ENCODE measurements around the gene CDH4. TPM values are rescaled to one million over a fixed set of nuclear protein-coding genes. Genes with fewer than 3 reads are reported as not detected.

CDH4 gene
- total and polyA plus RNA-seq, 9 donors, result 0.12 to 4.4 (median 0.36) TPM

DNA sequence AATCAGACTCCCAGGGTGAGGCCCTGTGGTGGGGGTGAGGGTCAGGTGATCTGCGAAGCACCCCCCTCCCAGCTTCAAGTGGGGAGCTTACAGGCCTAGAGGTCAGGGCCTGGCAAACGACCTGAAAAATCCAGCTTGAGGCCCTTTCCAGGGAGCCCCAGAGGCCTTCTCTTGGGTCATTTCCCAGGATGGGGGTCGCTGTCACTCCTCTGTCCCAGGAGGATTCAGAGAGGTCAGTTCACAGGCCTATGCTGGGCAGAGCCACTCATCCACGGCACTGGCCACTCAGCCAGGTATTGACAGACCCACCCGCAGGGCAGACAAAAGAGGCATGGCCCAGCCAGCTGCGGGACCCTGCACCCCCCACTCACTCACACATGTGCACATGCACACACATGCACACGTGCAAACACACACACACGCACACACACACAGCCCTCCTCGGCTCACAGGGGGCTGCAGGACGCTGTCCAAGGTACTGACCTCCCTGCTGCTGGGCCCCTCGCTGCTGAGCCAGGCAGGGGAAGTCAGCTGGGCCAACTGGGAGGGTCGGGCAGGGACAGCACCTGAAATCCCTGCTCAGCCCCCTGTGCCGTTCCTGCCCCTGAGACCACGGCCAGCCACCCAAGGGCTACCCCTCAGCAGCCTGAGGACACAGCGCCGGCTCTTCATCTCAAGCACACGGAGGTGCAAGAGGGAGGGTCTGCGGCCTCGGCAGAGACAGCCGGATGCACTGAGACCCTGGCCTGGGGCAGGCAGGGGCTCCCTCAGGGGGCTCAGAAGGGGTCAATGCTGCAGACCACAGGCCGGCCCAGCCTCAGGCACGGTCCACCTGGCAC lies 699.9 kb downstream of the CDH4 start:
- WGBS, 3 donors, result 21 to 32% (median 28%) methylated on average over 20 to 22 of the region's 22 CpGs
- H3K27me3 ChIP-seq, result no peaks in the 10 kb centered on the region
- H3K4me1 ChIP-seq (ENCODE audit: insufficient read depth), result peaks cover 22% of the 10 kb centered on the region
- no peaks in the 10 kb centered on the region for H3K9me3 ChIP-seq
- H3K36me3 ChIP-seq, result no peaks in the 10 kb centered on the region
- no peak overlapping the region for H3K27ac ChIP-seq
- H3K4me3 ChIP-seq, result no peak overlapping the region
- DNase-seq, result peak; percentile 55 to 80 (median 75)
- TF ChIP-seq, protein P1, sequence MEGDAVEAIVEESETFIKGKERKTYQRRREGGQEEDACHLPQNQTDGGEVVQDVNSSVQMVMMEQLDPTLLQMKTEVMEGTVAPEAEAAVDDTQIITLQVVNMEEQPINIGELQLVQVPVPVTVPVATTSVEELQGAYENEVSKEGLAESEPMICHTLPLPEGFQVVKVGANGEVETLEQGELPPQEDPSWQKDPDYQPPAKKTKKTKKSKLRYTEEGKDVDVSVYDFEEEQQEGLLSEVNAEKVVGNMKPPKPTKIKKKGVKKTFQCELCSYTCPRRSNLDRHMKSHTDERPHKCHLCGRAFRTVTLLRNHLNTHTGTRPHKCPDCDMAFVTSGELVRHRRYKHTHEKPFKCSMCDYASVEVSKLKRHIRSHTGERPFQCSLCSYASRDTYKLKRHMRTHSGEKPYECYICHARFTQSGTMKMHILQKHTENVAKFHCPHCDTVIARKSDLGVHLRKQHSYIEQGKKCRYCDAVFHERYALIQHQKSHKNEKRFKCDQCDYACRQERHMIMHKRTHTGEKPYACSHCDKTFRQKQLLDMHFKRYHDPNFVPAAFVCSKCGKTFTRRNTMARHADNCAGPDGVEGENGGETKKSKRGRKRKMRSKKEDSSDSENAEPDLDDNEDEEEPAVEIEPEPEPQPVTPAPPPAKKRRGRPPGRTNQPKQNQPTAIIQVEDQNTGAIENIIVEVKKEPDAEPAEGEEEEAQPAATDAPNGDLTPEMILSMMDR (IDR thresholded peaks at IDR 0.05), result no peak
- TF ChIP-seq POLR2A (IDR thresholded peaks at IDR 0.05), result no peak
- no peak for TF ChIP-seq EP300 (IDR thresholded peaks at IDR 0.05)
- intact Hi-C loops (cut with DNase I), result no loop called here

DNA sequence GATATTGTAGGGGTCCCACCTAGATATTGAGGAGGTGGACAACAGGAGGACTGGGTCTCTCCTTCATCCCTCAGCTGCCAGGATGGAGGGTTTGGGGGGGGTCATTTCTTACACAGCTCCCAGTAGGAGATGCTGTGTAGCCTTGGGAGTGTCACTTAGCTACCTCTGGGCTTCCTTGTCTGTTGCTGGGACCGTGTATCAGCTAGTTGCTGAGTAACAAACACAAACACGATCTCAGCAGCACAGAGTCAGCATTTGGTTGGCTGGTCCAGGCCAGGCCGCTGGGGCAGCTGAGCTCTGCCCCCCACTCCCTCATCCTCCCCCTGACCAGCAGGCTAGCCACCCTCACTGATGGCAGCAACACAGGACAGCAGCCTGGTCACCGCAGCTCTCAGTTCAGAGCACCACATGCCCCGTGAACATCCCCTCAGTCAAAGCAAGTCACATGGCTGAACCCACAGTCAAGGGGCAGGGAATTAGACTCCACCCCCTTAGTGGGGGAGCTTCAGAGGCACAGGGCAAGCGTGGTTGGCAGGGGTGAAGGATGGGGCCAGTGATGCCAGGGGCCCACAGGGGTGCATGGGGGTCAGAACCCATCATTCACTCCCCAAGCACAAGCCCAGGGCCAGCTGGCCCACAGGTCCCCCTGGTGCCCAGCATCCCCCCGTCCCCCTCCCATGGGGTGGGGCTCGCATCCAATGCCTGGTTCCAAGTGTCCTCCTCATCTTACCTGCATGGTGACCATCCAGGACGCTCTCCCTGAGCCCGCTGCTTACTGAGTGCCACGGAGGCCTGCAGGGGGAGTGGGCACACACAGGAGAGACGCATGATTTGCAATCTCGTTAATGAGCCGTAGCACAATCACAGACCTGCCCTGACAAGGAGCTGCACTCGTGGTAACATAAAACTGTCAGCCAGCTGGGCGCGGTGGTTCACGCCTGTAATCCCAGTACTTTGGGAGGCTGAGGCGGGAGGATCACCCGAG lies 701.3 kb downstream of the CDH4 start:
- DNase-seq, result peak in 3 of 5 donors; percentile 19 to 30 (median 26)
- H3K27ac ChIP-seq, result no peak overlapping the region
- intact Hi-C loops (cut with DNase I), result no loop called here
- no peaks in the 10 kb centered on the region for H3K9me3 ChIP-seq
- no peak overlapping the region for H3K4me3 ChIP-seq
- H3K4me1 ChIP-seq (ENCODE audit: insufficient read depth), result peaks cover 26% of the 10 kb centered on the region
- 76 to 82% (median 82%) methylated on average over 20 of the region's 20 CpGs for WGBS, 3 donors
- no peaks in the 10 kb centered on the region for H3K36me3 ChIP-seq
- TF ChIP-seq, protein P1 (IDR thresholded peaks at IDR 0.05), result no peak
- TF ChIP-seq EP300 (IDR thresholded peaks at IDR 0.05) (no peak), POLR2A (IDR thresholded peaks at IDR 0.05) (no peak)
- no peaks in the 10 kb centered on the region for H3K27me3 ChIP-seq

DNA sequence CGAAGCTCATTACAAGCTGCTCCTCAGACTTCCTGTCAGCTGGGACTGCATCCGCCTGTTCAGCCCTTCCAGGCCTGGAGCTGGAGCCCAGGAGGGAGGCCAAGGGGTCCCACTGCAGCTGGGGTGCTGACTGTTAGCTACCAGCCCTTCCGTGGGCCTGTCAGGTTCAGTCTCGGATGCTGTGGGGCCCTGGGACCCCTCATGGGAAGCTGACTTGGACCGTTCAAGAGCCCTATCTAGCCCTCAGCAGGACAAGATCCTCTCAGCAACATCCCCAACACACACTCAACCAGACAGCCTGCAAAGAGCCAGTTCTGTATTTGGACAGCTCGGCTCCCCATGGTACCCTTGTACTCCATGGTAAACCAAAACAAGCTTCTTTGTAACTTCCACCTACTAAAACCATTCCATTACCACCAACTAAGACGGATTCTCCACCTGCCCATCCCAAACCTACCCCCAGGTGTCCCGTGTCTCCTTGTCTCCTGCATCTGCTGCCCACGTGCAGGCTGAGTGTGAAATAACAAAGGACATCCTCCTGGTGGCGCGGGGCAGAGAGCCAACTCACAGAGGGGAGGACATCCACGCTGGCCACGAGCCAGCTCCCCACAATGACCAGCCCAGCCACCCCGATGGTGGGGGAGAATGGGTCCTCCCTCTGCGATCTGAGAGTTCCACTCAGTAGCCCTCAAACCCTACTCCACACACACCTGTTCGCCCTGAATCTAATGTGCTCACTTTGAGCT lies 702.4 kb downstream of the CDH4 start:
- H3K36me3 ChIP-seq, result no peaks in the 10 kb centered on the region
- WGBS, 3 donors, result 35 to 47% (median 42%) methylated on average over 16 of the region's 16 CpGs
- H3K27me3 ChIP-seq, result no peaks in the 10 kb centered on the region
- TF ChIP-seq EP300 (IDR thresholded peaks at IDR 0.05) (no peak), POLR2A (IDR thresholded peaks at IDR 0.05) (no peak)
- TF ChIP-seq, protein P1 (IDR thresholded peaks at IDR 0.05), result no peak
- peaks cover 30% of the 10 kb centered on the region for H3K4me1 ChIP-seq (ENCODE audit: insufficient read depth)
- intact Hi-C loops (cut with DNase I), result no loop called here
- peak in 2 of 5 donors; percentile 51 to 55 for DNase-seq
- no peaks in the 10 kb centered on the region for H3K9me3 ChIP-seq
- H3K4me3 ChIP-seq, result no peak overlapping the region
- H3K27ac ChIP-seq, result no peak overlapping the region

All from ovary (tissue), 9 donors.